Liver (tissue), 2 donors: ENCODE results near the gene TMEM119.

Experiments
- JUND ChIP-seq, 2 donors: IDR thresholded peaks; 2 replicates each; pipeline ENCODE4 v1.6.1; 2016; ENCODE audit warnings: antibody characterized with exemption in 2 of 2
- TAF1 ChIP-seq: conservative IDR thresholded peaks from 2 replicates; pipeline ENCODE4 v1.6.1; 2016; ENCODE audit warnings: antibody characterized with exemption, mild to moderate bottlenecking
- donor health status: healthy.

GRCh38 chr12:108564724-108565123 lies 33.2 kb downstream of the TMEM119 start:
- no peak for TF ChIP-seq JUND (IDR thresholded peaks at IDR 0.05)
- TF ChIP-seq TAF1, result no peak
